HuH-7 (cell line): ENCODE results near the gene TMEM182.

Experiments used
- DNase-seq: peaks from one replicate; pipeline ENCODE4 v3.0.0; 2011; ENCODE audit warnings: low spot score

Gene TMEM182

GRCh38 chr2:102768253-102768652, 6.4 kb downstream of the TMEM182 start:
- DNase-seq, result no peak

GRCh38 chr2:102768892-102769291, 7.1 kb downstream of the TMEM182 start:
- DNase-seq, result no peak

DNA sequence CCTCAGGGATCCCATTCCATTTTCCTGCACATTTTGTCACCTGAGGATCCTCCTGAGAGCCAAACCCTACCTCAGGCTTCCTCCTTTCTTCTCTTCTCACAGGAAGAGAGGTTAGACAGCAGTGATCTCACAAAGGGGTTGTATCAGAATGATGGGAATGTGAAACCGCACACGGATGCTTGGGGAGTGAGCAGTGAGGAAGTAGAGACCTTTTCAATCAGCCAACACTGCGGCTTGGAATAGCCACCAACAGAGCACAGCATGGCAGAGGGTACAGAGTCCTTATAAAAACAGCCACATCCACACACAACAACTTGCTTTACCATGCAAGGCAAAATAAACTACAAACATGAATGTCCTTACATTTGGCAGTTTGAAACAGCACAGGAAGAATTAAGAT, 8.7 kb downstream of the TMEM182 start:
- no peak for DNase-seq

DNA sequence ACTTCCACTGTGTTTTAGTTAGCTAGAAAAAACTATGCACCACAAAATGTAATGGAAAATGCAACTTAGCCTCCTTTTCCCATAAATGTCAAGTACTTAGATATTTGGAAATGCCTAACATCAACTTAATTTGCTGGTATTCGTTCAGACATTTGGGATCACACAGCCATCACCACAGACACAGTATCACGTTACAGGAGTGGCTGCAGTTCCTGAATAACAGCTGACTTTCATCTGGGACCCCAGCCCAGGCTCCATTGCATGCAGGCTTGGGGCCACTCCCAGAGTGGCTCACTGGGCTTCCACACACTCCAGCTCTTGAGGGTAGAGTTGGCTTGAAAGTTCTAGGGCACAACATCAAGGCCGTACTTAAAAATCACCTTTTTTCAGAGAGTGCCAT, 9.3 kb downstream of the TMEM182 start:
- no peak for DNase-seq

DNA sequence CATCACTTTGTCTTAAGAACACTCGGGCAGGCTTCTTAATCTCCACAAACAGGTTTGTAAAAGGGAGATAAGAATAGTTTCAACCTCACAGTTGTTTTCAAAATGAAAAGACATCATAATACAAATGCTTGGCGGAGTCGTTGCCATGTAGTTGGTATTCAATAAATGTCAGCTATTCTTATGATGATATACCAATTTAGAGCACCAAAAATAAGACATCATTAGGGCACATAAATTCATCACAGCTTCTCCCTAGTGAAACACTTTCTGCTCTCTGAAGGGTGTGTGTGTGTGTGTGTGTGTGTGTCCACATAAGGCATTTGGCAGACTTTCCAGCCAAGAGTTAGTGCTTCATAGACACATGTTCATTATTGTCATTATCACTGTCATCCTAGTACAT, 10.8 kb downstream of the TMEM182 start:
- no peak for DNase-seq

GRCh38 chr2:102773149-102773705, 11.4 kb downstream of the TMEM182 start:
- no peak for DNase-seq

DNA sequence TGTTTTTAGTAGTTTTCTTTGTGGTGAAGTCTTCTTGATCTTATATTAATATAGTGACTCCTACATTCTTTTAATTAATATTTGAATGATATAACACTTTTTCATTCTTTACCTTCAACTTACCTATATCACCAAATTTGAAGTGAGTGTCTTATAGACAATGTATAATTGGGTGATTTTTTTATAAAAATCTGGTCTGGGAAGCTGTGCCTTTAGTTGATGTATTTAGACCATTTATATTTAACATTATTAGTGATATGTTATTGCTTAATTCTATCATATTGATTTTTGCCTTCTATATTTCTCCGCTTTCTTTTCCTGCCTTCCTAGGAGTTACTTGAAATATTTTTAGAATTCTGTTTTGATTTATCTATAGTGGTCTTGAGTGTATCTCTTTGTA, 16.4 kb downstream of the TMEM182 start:
- no peak for DNase-seq

DNA sequence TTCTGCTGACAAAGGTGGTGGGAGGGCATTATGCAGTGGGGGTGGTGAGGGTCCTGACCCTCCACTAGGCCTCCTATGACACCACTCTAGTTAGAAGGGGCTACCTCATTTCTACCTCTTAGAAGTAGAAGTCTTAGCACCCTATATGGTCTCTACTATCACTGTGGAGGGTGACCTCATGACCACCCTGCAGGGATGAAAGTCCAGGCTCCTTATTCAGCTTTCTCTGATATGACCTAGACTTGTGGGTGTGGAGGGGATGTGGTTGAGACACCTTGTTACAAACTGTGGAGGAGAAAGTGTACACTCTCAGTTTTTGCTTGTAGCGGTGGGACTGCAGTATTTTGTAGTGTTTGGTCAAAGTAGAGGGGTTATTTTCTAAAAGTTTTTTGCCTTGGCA, 18.6 kb downstream of the TMEM182 start:
- DNase-seq, result no peak

- no peak for DNase-seq
Observed at GRCh38 chr2:102782187-102782586, 20.4 kb downstream of the TMEM182 start.

DNA sequence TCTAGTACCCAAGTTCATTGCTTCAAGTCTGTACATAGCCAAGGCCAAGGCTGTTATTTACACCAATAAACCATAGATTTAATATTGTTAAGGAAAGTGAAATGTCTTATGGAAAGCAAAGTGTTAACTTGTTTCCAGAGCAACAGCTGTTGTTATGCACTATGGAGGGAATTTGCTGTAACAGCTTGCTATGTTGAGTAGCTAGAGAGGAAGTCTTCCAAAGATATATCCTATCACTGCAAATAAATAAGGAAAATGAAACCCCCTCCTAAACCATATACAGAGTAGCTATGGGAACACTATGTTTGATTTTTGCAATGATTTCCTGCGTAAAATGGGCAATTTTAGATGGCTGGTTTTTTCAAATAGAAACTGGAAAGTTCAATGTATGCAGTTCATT, 21.1 kb downstream of the TMEM182 start:
- no peak for DNase-seq

GRCh38 chr2:102783506-102784183, 21.8 kb downstream of the TMEM182 start:
- DNase-seq, result no peak

DNA sequence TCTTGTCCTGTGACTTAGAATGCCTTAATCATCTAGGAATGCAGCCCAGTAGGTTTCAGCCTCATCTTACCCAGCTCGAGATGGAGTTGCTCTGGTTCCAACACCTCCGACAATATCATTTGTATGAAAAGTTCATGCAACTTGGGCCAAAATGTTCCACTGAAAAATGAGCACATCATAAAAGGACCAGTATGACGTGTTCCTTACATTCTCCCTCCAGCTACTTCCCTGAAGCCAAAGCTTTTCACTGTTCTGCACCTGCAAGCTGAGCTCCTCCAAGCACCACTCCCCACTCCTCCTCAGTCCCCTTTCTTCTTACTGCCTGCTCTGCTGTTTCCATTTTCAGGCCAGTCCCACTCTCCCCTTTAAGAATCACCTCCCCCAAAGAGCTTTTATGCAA, 23.1 kb downstream of the TMEM182 start:
- DNase-seq, result no peak

- DNase-seq, result no peak
Observed at GRCh38 chr2:102788216-102788884, 26.5 kb downstream of the TMEM182 start.

- DNase-seq, result no peak
Observed at GRCh38 chr2:102788885-102789260, 27.0 kb downstream of the TMEM182 start.

DNA sequence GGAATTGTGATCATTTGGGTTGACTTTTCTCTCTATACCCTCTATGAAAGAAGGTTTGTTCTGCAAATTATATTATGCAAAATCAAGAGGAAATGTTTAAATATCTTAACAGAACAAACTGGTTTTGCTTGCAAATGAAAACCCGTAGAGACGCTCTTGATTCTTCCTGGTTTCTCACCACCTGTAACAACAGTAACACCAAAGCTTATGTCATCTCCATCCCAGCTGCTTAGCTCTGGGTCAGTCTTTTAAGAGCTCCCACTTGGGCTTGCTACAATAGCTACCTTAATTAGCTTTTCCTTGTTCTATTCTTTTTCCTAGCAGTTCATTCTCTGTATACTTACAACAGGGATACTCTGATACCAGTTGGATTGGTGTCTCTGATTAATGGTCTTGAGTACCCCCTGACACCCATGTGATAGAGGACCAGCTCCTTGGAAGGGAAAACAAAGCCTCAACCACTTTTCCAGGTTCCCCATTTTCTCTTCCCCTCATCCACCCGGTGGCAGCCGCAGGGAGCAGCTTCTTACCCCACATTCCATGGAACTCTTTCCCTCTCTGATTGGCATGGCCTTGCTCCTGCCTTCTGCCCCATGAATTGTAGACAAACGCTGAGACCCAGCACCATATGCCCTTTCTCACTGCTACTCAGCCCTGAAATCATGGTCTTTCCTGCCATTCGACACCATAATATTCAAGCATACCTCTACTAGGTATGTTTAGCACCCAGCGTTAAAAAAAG, 27.7 kb downstream of the TMEM182 start:
- no peak for DNase-seq

DNA sequence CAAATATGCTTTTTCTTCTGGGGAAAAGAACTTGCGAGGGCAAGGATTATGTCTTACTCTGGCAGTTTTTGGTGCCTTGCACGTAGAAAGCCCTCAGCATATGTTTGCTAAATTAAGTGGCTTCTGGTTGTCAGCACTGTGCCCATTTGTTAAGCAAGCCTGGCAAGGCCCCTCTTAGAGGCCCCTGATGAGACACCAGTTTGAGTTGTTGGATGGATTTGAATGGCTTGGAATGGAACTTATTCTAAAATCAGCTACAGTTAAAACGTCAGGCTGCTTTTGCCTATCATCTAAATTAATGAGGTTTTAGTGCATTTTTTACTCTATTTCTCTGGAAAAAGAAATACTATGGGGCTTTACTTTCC, 28.2 kb downstream of the TMEM182 start:
- no peak for DNase-seq

DNA sequence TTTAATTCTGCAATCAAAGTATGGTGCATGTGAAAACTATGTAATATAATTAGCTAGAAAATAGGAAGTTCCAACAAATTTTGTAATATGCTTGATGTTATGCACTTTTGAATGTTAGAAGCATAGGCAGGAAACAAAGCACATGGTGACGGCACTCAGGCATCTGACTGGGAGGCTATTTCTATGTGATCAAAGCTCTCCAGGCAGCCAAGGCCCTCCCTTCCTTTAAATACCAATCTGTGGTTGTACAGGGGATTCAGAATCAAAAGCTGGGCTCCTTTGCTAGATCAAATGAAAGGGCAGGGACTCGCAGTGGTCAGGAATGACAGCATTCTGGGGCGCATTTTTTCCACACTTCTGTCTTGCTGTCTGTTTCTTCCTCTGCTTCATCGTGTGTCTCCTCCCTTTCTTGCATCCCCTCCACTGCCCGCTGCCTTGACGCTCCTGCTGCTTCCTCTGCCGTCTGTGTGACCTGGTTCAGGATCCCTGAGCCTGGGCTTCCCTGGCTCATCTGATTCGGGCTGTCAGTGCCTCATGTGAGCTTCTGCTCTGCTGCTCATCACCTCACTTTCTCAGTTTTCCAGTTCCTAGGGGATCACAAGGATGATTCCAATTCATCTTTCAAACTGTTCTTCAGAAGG, 30.9 kb downstream of the TMEM182 start:
- no peak for DNase-seq

- no peak for DNase-seq
Observed at GRCh38 chr2:102795641-102796040, 33.8 kb downstream of the TMEM182 start.

DNA sequence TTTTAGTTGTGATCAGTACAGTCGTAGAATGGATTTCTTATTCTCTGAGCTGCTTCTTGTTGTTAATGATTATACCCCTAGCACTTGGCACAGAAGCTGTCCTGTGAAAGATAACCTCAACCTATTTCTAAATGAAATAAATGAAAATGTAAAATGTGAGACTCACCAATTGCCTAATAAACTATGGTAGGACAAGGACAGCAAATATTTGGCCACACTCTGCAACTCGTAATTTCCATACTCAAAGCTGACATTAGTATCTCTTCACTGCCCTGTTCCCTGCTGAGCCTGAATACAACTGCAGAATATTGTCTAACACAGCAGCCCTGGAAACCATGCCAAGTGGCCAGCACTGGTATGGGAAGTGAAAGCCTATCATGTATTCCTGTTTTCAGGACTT, 34.5 kb downstream of the TMEM182 start:
- no peak for DNase-seq

- DNase-seq, result no peak
Observed at GRCh38 chr2:102797486-102797885, 35.7 kb downstream of the TMEM182 start.

GRCh38 chr2:102798181-102798580, 36.4 kb downstream of the TMEM182 start:
- no peak for DNase-seq

GRCh38 chr2:102801098-102801718, 39.4 kb downstream of the TMEM182 start:
- DNase-seq, result no peak
